Thoracic aorta (tissue), 2 donors: ENCODE measurements around the gene DOK6. TPM values are rescaled to one million over a fixed set of nuclear protein-coding genes. Genes with fewer than 3 reads are reported as not detected.

Experiments used
- ATAC-seq: fragments of 150-250 bp; one replicate; pipeline ENCODE4 v1.8.0; 2017; ENCODE audit warnings: low read depth; ENCODE audit not compliant: insufficient number of reproducible peaks, low FRiP score
- DNase-seq: peaks from one replicate; pipeline ENCODE4 v3.0.0-alpha.2; 2020; ENCODE audit warnings: low spot score
- H3K27ac ChIP-seq, 2 donors: fragments of 200-600 bp; sonication (generic); 1 replicate in 1 of 2; 2 replicates in 1 of 2; pipeline ENCODE4 v1.5.1; 2016; ENCODE audit warnings: mild to moderate bottlenecking in 2 of 2, moderate library complexity in 2 of 2
- H3K27me3 ChIP-seq: fragments of 200-600 bp; sonication (generic); replicated peaks from 2 replicates; pipeline ENCODE4 v1.6.0; 2016; ENCODE audit warnings: mild to moderate bottlenecking; ENCODE audit not compliant: insufficient read depth
- H3K36me3 ChIP-seq: fragments of 200-600 bp; sonication (generic); one replicate; pipeline ENCODE4 v1.5.1; 2016
- H3K4me1 ChIP-seq, 2 donors: fragments of 200-600 bp; sonication (generic); 1 replicate in 1 of 2; 2 replicates in 1 of 2; pipeline versions ENCODE4 v1.5.1 to v1.6.0; 2016; ENCODE audit warnings: low read depth in 2 of 2, mild to moderate bottlenecking in 1 of 2; ENCODE audit not compliant: control insufficient read depth in 1 of 2
- H3K4me3 ChIP-seq: fragments of 200-600 bp; sonication (generic); 2 replicates; pipeline ENCODE4 v1.5.1; 2016; ENCODE audit warnings: mild to moderate bottlenecking
- H3K9me3 ChIP-seq: fragments of 200-600 bp; sonication (generic); 2 replicates; pipeline ENCODE4 v1.5.1; 2016
- total RNA-seq, 2 donors: library from RNA; depleted of rRNA; stranded (reverse); fragments of >200 nt; gene quantifications; one replicate each; pipeline versions ENCODE4 v1.1.0 to v1.2.3, GENCODE V29; 2016
- TF ChIP-seq, protein P1 (sequence below): fragments of 200-600 bp; sonication (generic); IDR thresholded peaks from one replicate; pipeline ENCODE4 v1.5.1; 2019; ENCODE audit warnings: antibody characterized with exemption

Gene DOK6
- total RNA-seq, 2 donors from 2014 or later: 2.0 to 2.1 TPM

- H3K27ac ChIP-seq: no peak overlapping the region
- no peaks in the 10 kb centered on the region for H3K9me3 ChIP-seq
- H3K27me3 ChIP-seq: no peaks in the 10 kb centered on the region
- TF ChIP-seq, protein P1, sequence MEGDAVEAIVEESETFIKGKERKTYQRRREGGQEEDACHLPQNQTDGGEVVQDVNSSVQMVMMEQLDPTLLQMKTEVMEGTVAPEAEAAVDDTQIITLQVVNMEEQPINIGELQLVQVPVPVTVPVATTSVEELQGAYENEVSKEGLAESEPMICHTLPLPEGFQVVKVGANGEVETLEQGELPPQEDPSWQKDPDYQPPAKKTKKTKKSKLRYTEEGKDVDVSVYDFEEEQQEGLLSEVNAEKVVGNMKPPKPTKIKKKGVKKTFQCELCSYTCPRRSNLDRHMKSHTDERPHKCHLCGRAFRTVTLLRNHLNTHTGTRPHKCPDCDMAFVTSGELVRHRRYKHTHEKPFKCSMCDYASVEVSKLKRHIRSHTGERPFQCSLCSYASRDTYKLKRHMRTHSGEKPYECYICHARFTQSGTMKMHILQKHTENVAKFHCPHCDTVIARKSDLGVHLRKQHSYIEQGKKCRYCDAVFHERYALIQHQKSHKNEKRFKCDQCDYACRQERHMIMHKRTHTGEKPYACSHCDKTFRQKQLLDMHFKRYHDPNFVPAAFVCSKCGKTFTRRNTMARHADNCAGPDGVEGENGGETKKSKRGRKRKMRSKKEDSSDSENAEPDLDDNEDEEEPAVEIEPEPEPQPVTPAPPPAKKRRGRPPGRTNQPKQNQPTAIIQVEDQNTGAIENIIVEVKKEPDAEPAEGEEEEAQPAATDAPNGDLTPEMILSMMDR: no peak
- H3K4me3 ChIP-seq: no peak overlapping the region
- DNase-seq (no peak), ATAC-seq (no peak)
- H3K4me1 ChIP-seq: no peaks in the 10 kb centered on the region
- no peaks in the 10 kb centered on the region for H3K36me3 ChIP-seq
Measured at GRCh38 chr18:69785466-69785865, 384.8 kb downstream of the DOK6 start.

DNA sequence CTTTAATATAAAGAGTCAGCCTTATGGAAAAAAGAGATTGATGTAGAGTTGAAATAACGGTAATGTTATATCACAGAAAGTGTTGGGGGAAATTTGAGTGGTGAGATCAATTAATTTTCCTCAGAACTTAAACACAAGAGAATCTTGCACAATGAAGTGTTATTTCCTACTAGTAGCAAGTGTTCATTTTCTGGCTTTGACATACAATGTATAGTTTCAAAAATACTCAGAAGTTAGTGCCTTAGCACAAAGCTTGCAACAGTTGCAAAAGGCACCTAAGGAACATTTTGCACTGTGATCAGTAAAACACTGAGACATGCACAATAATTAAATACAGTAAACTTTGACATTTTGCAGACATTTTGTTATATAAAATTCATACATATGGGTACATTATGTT, 385.7 kb downstream of the DOK6 start:
- Histone ChIP-seq H3K4me1 (no peaks in the 10 kb centered on the region), H3K27ac (no peak overlapping the region), H3K36me3 (no peaks in the 10 kb centered on the region), H3K9me3 (no peaks in the 10 kb centered on the region), H3K4me3 (no peak overlapping the region), H3K27me3 (no peaks in the 10 kb centered on the region)
- TF ChIP-seq, protein P1: no peak
- DNase-seq: no peak
- no peak for ATAC-seq

GRCh38 chr18:69787825-69788547, 387.3 kb downstream of the DOK6 start:
- TF ChIP-seq, protein P1: no peak
- H3K9me3 ChIP-seq: no peaks in the 10 kb centered on the region

GRCh38 chr18:69789794-69790193, 389.1 kb downstream of the DOK6 start:
- Histone ChIP-seq H3K36me3 (no peaks in the 10 kb centered on the region), H3K27me3 (no peaks in the 10 kb centered on the region), H3K27ac (no peak overlapping the region), H3K4me3 (no peak overlapping the region), H3K9me3 (no peaks in the 10 kb centered on the region), H3K4me1 (no peaks in the 10 kb centered on the region)
- TF ChIP-seq, protein P1: no peak
- DNase-seq: no peak
- no peak for ATAC-seq

More at GRCh38 chr18:69787825-69788547, 387.3 kb downstream of the DOK6 start:
- DNase-seq (no peak), ATAC-seq (no peak)
- Histone ChIP-seq H3K27ac (no peak overlapping the region), H3K27me3 (no peaks in the 10 kb centered on the region), H3K4me3 (no peak overlapping the region), H3K4me1 (no peaks in the 10 kb centered on the region), H3K36me3 (no peaks in the 10 kb centered on the region)

GRCh38 chr18:69790649-69791048, 390.0 kb downstream of the DOK6 start:
- TF ChIP-seq, protein P1: no peak
- ATAC-seq: no peak

More at GRCh38 chr18:69790649-69791048, 390.0 kb downstream of the DOK6 start:
- no peaks in the 10 kb centered on the region for H3K36me3 ChIP-seq
- no peaks in the 10 kb centered on the region for H3K27me3 ChIP-seq
- DNase-seq: no peak
- H3K4me1 ChIP-seq: no peaks in the 10 kb centered on the region
- H3K27ac ChIP-seq: no peak overlapping the region
- no peaks in the 10 kb centered on the region for H3K9me3 ChIP-seq
- no peak overlapping the region for H3K4me3 ChIP-seq
